Glomerular endothelial cell (primary cell): ENCODE measurements around the gene USF3. TPM values are rescaled to one million over a fixed set of nuclear protein-coding genes. Genes with fewer than 3 reads are reported as not detected.

ENCODE experiments used
- DNase-seq: peaks from one replicate; pipeline ENCODE4 v3.0.0-alpha.2; 2011; ENCODE audit warnings: low read depth, low spot score; ENCODE audit errors: extremely low read depth
- total RNA-seq: library from RNA; depleted of rRNA; stranded (reverse); fragments of >200 nt; gene quantifications from 2 replicates; pipeline ENCODE4 v1.2.3, GENCODE V29; 2015

USF3 gene
- total RNA-seq: 11.6 and 13.5 TPM in 2 replicates

- no peak for DNase-seq
Observed at GRCh38 chr3:113695786-113696645, at the start of gene USF3. Gene USF3 (minus strand): TSS chr3:113696642. CDS start chr3:113674878, 21,764 bp downstream.

- no peak for DNase-seq
Observed at GRCh38 chr3:113745756-113746547, 49.5 kb upstream of the USF3 start, which contains the start of gene NAA50. Gene NAA50 (minus strand): TSS chr3:113746249. CDS start chr3:113745949, 300 bp downstream.

GRCh38 chr3:113744941-113745755, 48.7 kb upstream of the USF3 start:
- peak; percentile 78 for DNase-seq

GRCh38 chr3:113743006-113743630, 46.7 kb upstream of the USF3 start:
- no peak for DNase-seq

- no peak for DNase-seq
Observed at GRCh38 chr3:113741620-113742019, 45.2 kb upstream of the USF3 start.

- no peak for DNase-seq
Observed at GRCh38 chr3:113741086-113741485, 44.6 kb upstream of the USF3 start.

- DNase-seq: no peak
Observed at GRCh38 chr3:113736548-113737089, 40.2 kb upstream of the USF3 start.

- DNase-seq: no peak
Observed at GRCh38 chr3:113731694-113732093, 35.3 kb upstream of the USF3 start.

- no peak for DNase-seq
Observed at GRCh38 chr3:113730550-113730949, 34.1 kb upstream of the USF3 start.

- DNase-seq: no peak
Observed at GRCh38 chr3:113728661-113729060, 32.2 kb upstream of the USF3 start.

GRCh38 chr3:113721636-113722035, 25.2 kb upstream of the USF3 start:
- no peak for DNase-seq

- no peak for DNase-seq
Observed at GRCh38 chr3:113719758-113720157, 23.3 kb upstream of the USF3 start.

GRCh38 chr3:113719294-113719693, 22.9 kb upstream of the USF3 start:
- DNase-seq: no peak

- no peak for DNase-seq
Observed at GRCh38 chr3:113717818-113718217, 21.4 kb upstream of the USF3 start.

GRCh38 chr3:113717308-113717707, 20.9 kb upstream of the USF3 start:
- DNase-seq: no peak

- no peak for DNase-seq
Observed at GRCh38 chr3:113714702-113715101, 18.3 kb upstream of the USF3 start.

- DNase-seq: no peak
Observed at GRCh38 chr3:113712129-113712528, 15.7 kb upstream of the USF3 start.

GRCh38 chr3:113707835-113708234, 11.4 kb upstream of the USF3 start:
- no peak for DNase-seq

- DNase-seq: no peak
Observed at GRCh38 chr3:113698956-113699355, 2.5 kb upstream of the USF3 start.

- no peak for DNase-seq
Observed at GRCh38 chr3:113698213-113698742, 1.8 kb upstream of the USF3 start.
